Pancreas (tissue), 10 donors: Measurements from ENCODE around the gene C19orf44. TPM values are rescaled to one million over a fixed set of nuclear protein-coding genes. Genes with fewer than 3 reads are reported as not detected.

Experiments
- ATAC-seq, 4 donors: fragments of 200-7000 bp; cut with Tn5 transposase; one replicate each; pipeline versions ENCODE4 v1.8.0 to v1.9.1; 2020; ENCODE audit warnings: mild to moderate bottlenecking in 4 of 4, moderate library complexity in 4 of 4
- DNase-seq, 6 donors: peaks; one replicate each; pipeline ENCODE4 v3.0.0-alpha.2; 2020
- FAIRE-seq: peaks from 2 replicates; lab custom pipeline; 2012; peaks lifted over from hg19 to GRCh38; lab: Jason Lieb, UNC
- H3K27ac ChIP-seq, 4 donors: fragments of 200-600 bp; sonication (generic); 1 replicate in 3 of 4; 2 replicates in 1 of 4; pipeline versions ENCODE4 v1.5.0 to v1.8.0; 2020
- H3K27me3 ChIP-seq, 4 donors: fragments of 200-600 bp; one replicate each; pipeline ENCODE4 v1.8.0; 2021
- H3K36me3 ChIP-seq, 3 donors: fragments of 200-600 bp; sonication (generic) in 1 of 3; one replicate each; pipeline versions ENCODE4 v1.5.0 to v1.8.0; 2020 to 2021
- H3K4me1 ChIP-seq, 3 donors: fragments of 200-600 bp; one replicate each; pipeline ENCODE4 v1.8.0; 2021
- H3K4me3 ChIP-seq, 4 donors: fragments of 200-600 bp; sonication (generic) in 2 of 4; one replicate each; pipeline versions ENCODE4 v1.5.0 to v1.8.0; 2020 to 2021
- H3K9me3 ChIP-seq, 4 donors: fragments of 200-600 bp; one replicate each; pipeline ENCODE4 v1.8.0; 2021
- CTCF ChIP-seq, 4 donors: fragments of 200-600 bp; sonication (generic) in 3 of 4; IDR thresholded peaks; one replicate each; pipeline versions ENCODE4 v1.5.0 to v1.8.0; 2021; ENCODE audit warnings: antibody characterized with exemption in 4 of 4
- WGBS, 2 donors: extraction: QIAGEN DNeasy Blood & Tissue Kit; methylation state at CpG; one replicate each; pipeline ENCODE4 v1.1.7; 2013; 5-methylcytosine and 5-hydroxymethylcytosine counted together
- intact Hi-C, 3 donors: fragments of 100-400 bp; cut with DNase I; formaldehyde crosslinking; loops; one replicate each; pipeline versions ENCODE4 v1.11.1 to v1.14.2; 2022
- polyA plus RNA-seq, 2 donors: library from polyadenylated mRNA; stranded (reverse); fragments of 200-250 nt; gene quantifications; one replicate each; pipeline ENCODE4 v1.2.3, GENCODE V29; 2013
- total RNA-seq, 6 donors: library from RNA; stranded (reverse); fragmentation: NEBNext Ultra II Directional in 4 of 6; extraction: Animal tissue kit (Norgen Biotek cat#: 25700) in 4 of 6; gene quantifications; one replicate each; pipeline versions ENCODE4 v1.2.1 to v1.2.4, GENCODE V29; 2021 to 2023
- donor health status: healthy with polysubstance abuse.
- donor health status: DM: no; HTN: no; CAD: no; lungs with moderate emphysema.
- donor health status: DM: no; HTN: no; CAD: no.
- donor health status: control.
- donor health status: control.
- donor health status: Bipolar disorder and iron deficiency.
- donor health status: DM: yes; HTN: yes; CAD: no.
- donor health status: DM: no; HTN: no; CAD: no.
- donor health status: DM: no; HTN: no; CAD: no.
- donor health status: DM: yes; HTN: yes; CAD: no.

C19orf44 gene
- total and polyA plus RNA-seq, 8 donors, result 1.9 to 7.4 (median 3.6) TPM

- WGBS, 2 donors, result 60 to 71% methylated on average over 10 of the region's 10 CpGs
- no peak for TF ChIP-seq CTCF (IDR thresholded peaks at IDR 0.05)
- ATAC-seq (peak in 2 of 4 donors; percentile 24 to 28), DNase-seq (no peak), FAIRE-seq (no peak)
- Histone ChIP-seq H3K27ac (peak overlapping the region in 1 of 4 donors; percentile 18), H3K4me1 (peaks cover 0 to 8% (median 6%) of the 10 kb centered on the region in 3 donors), H3K4me3 (no peak overlapping the region), H3K36me3 (no peaks in the 10 kb centered on the region), H3K9me3 (no peaks in the 10 kb centered on the region), H3K27me3 (no peaks in the 10 kb centered on the region)
- intact Hi-C loops, result no loop called here
Observed at GRCh38 chr19:16454351-16454918, 41.8 kb upstream of the C19orf44 start.

- DNase-seq (no peak), FAIRE-seq (no peak), ATAC-seq (no peak)
- TF ChIP-seq CTCF (IDR thresholded peaks at IDR 0.05), result no peak
- peaks cover 0 to 8% (median 6%) of the 10 kb centered on the region in 3 donors for H3K4me1 ChIP-seq
- no peaks in the 10 kb centered on the region for H3K9me3 ChIP-seq
- no peak overlapping the region for H3K4me3 ChIP-seq
- H3K27me3 ChIP-seq, result no peaks in the 10 kb centered on the region
- no peaks in the 10 kb centered on the region for H3K36me3 ChIP-seq
- intact Hi-C loops, result no loop called here
- 92 to 97% methylated on average over 4 to 5 of the region's 5 CpGs for WGBS, 2 donors
- H3K27ac ChIP-seq, result no peak overlapping the region
Observed at GRCh38 chr19:16455489-16455888, 40.7 kb upstream of the C19orf44 start.

- Histone ChIP-seq H3K36me3 (no peaks in the 10 kb centered on the region), H3K4me3 (no peak overlapping the region), H3K27me3 (no peaks in the 10 kb centered on the region), H3K9me3 (no peaks in the 10 kb centered on the region), H3K27ac (no peak overlapping the region), H3K4me1 (peaks cover 0 to 8% (median 6%) of the 10 kb centered on the region in 3 donors)
- no peak for TF ChIP-seq CTCF (IDR thresholded peaks at IDR 0.05)
- FAIRE-seq (no peak), ATAC-seq (peak in 1 of 4 donors; percentile 10), DNase-seq (no peak)
- WGBS, 2 donors, result 75 to 77% methylated on average over 11 of the region's 11 CpGs
- intact Hi-C loops, result no loop called here
Observed at GRCh38 chr19:16456652-16457194, 39.5 kb upstream of the C19orf44 start.

- Histone ChIP-seq H3K4me3 (no peak overlapping the region), H3K27me3 (no peaks in the 10 kb centered on the region), H3K27ac (no peak overlapping the region), H3K9me3 (no peaks in the 10 kb centered on the region), H3K4me1 (peaks cover 0 to 8% (median 6%) of the 10 kb centered on the region in 3 donors), H3K36me3 (no peaks in the 10 kb centered on the region)
- ATAC-seq (peak in 3 of 4 donors; percentile 40 to 66 (median 55)), DNase-seq (peak in 1 of 6 donors; percentile 34), FAIRE-seq (no peak)
- WGBS, 2 donors, result 55 to 61% methylated on average over 16 of the region's 16 CpGs
- no peak for TF ChIP-seq CTCF (IDR thresholded peaks at IDR 0.05)
- intact Hi-C loops, result no loop called here
Observed at GRCh38 chr19:16457195-16457953, 38.8 kb upstream of the C19orf44 start.
